Body of pancreas (tissue), 4 donors: Measurements from ENCODE around the gene UQCC2.

ENCODE experiments used
- POLR2A ChIP-seq, 3 donors: fragments of 450-650 bp; IDR thresholded peaks; one replicate each; pipeline ENCODE4 v1.6.1; 2016; ENCODE audit warnings: antibody characterized with exemption in 3 of 3, mild to moderate bottlenecking in 2 of 3
- TF ChIP-seq, protein P1 (sequence below), 7 experiments: fragments of 450-650 bp in 4 of 7; fragments of 200-600 bp in 3 of 7; sonication (generic) in 3 of 7; IDR thresholded peaks; one replicate each; pipeline ENCODE4 v1.5.1; 2016 to 2019; ENCODE audit warnings: antibody characterized with exemption in 7 of 7

DNA sequence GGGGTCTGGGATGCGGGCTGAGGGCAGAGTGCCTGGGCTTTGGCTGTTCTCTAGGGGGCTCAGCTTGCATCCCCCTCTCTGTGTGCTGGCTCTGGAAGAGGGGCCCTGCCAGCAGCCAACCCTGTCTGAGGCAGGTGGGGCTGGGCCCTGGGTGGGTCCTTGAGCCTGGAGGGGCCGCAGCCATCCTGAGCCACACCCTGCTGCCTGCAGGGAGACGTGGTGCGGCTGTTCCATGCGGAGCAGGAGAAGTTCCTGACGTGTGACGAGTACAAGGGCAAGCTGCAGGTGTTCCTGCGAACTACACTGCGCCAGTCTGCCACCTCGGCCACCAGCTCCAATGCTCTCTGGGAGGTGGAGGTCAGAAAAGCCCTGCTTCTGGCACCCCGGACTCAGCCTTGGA is 49.2 kb downstream of the UQCC2 start:
- TF ChIP-seq, protein P1, sequence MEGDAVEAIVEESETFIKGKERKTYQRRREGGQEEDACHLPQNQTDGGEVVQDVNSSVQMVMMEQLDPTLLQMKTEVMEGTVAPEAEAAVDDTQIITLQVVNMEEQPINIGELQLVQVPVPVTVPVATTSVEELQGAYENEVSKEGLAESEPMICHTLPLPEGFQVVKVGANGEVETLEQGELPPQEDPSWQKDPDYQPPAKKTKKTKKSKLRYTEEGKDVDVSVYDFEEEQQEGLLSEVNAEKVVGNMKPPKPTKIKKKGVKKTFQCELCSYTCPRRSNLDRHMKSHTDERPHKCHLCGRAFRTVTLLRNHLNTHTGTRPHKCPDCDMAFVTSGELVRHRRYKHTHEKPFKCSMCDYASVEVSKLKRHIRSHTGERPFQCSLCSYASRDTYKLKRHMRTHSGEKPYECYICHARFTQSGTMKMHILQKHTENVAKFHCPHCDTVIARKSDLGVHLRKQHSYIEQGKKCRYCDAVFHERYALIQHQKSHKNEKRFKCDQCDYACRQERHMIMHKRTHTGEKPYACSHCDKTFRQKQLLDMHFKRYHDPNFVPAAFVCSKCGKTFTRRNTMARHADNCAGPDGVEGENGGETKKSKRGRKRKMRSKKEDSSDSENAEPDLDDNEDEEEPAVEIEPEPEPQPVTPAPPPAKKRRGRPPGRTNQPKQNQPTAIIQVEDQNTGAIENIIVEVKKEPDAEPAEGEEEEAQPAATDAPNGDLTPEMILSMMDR (IDR thresholded peaks at IDR 0.05): no peak
- no peak for TF ChIP-seq POLR2A (IDR thresholded peaks at IDR 0.05)
